ENCODE data around the gene DNAI7. TPM values are rescaled to one million over a fixed set of nuclear protein-coding genes. Genes with fewer than 3 reads are reported as not detected.

DNAI7 gene
- total RNA-seq, 1 experiment from 2014 or later = 0.10 TPM

- ChIA-PET POLR2A (no interaction called here), CTCF (no interaction called here)
- Histone ChIP-seq H3K27ac (ENCODE audit: low read length) (no peak overlapping the region), H3K27me3 (ENCODE audit: control insufficient read depth, insufficient read depth, low read length) (no peaks in the 10 kb centered on the region), H3K4me3 (ENCODE audit: low read depth in 2 of 2, low read length in 2 of 2) (no peak overlapping the region), H3K4me1 (ENCODE audit: control insufficient read depth, insufficient read depth, low read length) (no peaks in the 10 kb centered on the region), H3K9me3 (ENCODE audit: control insufficient read depth, insufficient read depth, low read depth, low read length) (no peaks in the 10 kb centered on the region), H3K36me3 (ENCODE audit: control insufficient read depth, insufficient read depth, low read length) (no peaks in the 10 kb centered on the region)
- TF ChIP-seq TCF7L2 (IDR thresholded peaks at IDR 0.05; ENCODE audit: low read depth, low read length) = no peak
- no peak for TF ChIP-seq SIN3A (IDR thresholded peaks at IDR 0.05; ENCODE audit: borderline replicate concordance, insufficient read depth, low read depth, low read length)
- DNase-seq (ENCODE audit: low read depth, low spot score) (no peak), ATAC-seq (no peak)
- in situ Hi-C loops (cut with HindIII; ENCODE audit: low pct_unique_long_range_greater_than_20kb, low sequenced_read_pairs) = no loop called here
- BruUV-seq (replicated peaks) = no TSS peak
- intact Hi-C loops (cut with micrococcal nuclease; ENCODE audit: unreplicated experiment) = no loop called here
These were observed 120.8 kb downstream of the DNAI7 start for GRCh38 chr12:25074113-25074512.

GRCh38 chr12:25072906-25073650 lies 121.9 kb downstream of the DNAI7 start:
- ATAC-seq (no peak), DNase-seq (ENCODE audit: low read depth, low spot score) (no peak)
- ChIA-PET POLR2A (no interaction called here), CTCF (no interaction called here)
- Histone ChIP-seq H3K4me3 (ENCODE audit: low read depth in 2 of 2, low read length in 2 of 2) (no peak overlapping the region), H3K9me3 (ENCODE audit: control insufficient read depth, insufficient read depth, low read depth, low read length) (no peaks in the 10 kb centered on the region), H3K27me3 (ENCODE audit: control insufficient read depth, insufficient read depth, low read length) (no peaks in the 10 kb centered on the region), H3K4me1 (ENCODE audit: control insufficient read depth, insufficient read depth, low read length) (no peaks in the 10 kb centered on the region), H3K36me3 (ENCODE audit: control insufficient read depth, insufficient read depth, low read length) (no peaks in the 10 kb centered on the region), H3K27ac (ENCODE audit: low read length) (no peak overlapping the region)
- no peak for TF ChIP-seq SIN3A (IDR thresholded peaks at IDR 0.05; ENCODE audit: borderline replicate concordance, insufficient read depth, low read depth, low read length)
- no peak for TF ChIP-seq REST (IDR thresholded peaks at IDR 0.05; ENCODE audit: insufficient read depth in 1 of 2, low read depth in 2 of 2, low read length in 1 of 2)
- TF ChIP-seq CTCF (IDR thresholded peaks at IDR 0.05) = no peak
- TF ChIP-seq TCF7L2 (IDR thresholded peaks at IDR 0.05; ENCODE audit: low read depth, low read length) = no peak
- TF ChIP-seq POLR2AphosphoS5 (IDR thresholded peaks at IDR 0.05; ENCODE audit: low read depth, low read length) = no peak
- intact Hi-C loops (cut with micrococcal nuclease; ENCODE audit: unreplicated experiment) (no loop called here), in situ Hi-C loops (cut with HindIII; ENCODE audit: low pct_unique_long_range_greater_than_20kb, low sequenced_read_pairs) (no loop called here)
- BruUV-seq (replicated peaks) = no TSS peak

- Histone ChIP-seq H3K4me3 (ENCODE audit: low read depth in 2 of 2, low read length in 2 of 2) (no peak overlapping the region), H3K36me3 (ENCODE audit: control insufficient read depth, insufficient read depth, low read length) (no peaks in the 10 kb centered on the region), H3K9me3 (ENCODE audit: control insufficient read depth, insufficient read depth, low read depth, low read length) (no peaks in the 10 kb centered on the region), H3K4me1 (ENCODE audit: control insufficient read depth, insufficient read depth, low read length) (no peaks in the 10 kb centered on the region), H3K27ac (ENCODE audit: low read length) (no peak overlapping the region), H3K27me3 (ENCODE audit: control insufficient read depth, insufficient read depth, low read length) (no peaks in the 10 kb centered on the region)
- ChIA-PET CTCF (interaction anchor here (0.7 kb wide), 1 partner anchor 49 kb away, joined by 4 read pairs; no protein-coding TSS in a partner anchor), POLR2A (no interaction called here)
- in situ Hi-C loops (cut with HindIII; ENCODE audit: low pct_unique_long_range_greater_than_20kb, low sequenced_read_pairs) (no loop called here), intact Hi-C loops (cut with micrococcal nuclease; ENCODE audit: unreplicated experiment) (no loop called here)
- DNase-seq (ENCODE audit: low read depth, low spot score) = no peak
- no peak for ATAC-seq
- no peak for TF ChIP-seq CTCF (IDR thresholded peaks at IDR 0.05)
- no peak for TF ChIP-seq SIN3A (IDR thresholded peaks at IDR 0.05; ENCODE audit: borderline replicate concordance, insufficient read depth, low read depth, low read length)
- TF ChIP-seq TCF7L2 (IDR thresholded peaks at IDR 0.05; ENCODE audit: low read depth, low read length) = no peak
- no peak for TF ChIP-seq POLR2AphosphoS5 (IDR thresholded peaks at IDR 0.05; ENCODE audit: low read depth, low read length)
- TF ChIP-seq REST (IDR thresholded peaks at IDR 0.05; ENCODE audit: insufficient read depth in 1 of 2, low read depth in 2 of 2, low read length in 1 of 2) = no peak
- no TSS peak for BruUV-seq (replicated peaks)
These were observed 123.6 kb downstream of the DNAI7 start for GRCh38 chr12:25071366-25071765.
